HepG2 (cell line): ENCODE data around the gene DTWD2. TPM values are rescaled to one million over a fixed set of nuclear protein-coding genes. Genes with fewer than 3 reads are reported as not detected.
A peak's percentile ranks its signal among the peaks of the same experiment; 100 is the strongest.

ENCODE experiments used
- GTF2F1 ChIP-seq: fragments of 150-350 bp; IDR thresholded peaks from 2 replicates; pipeline ENCODE4 v1.6.1; 2014; ENCODE audit warnings: low read length
- KAT7 ChIP-seq: IDR thresholded peaks from 2 replicates; pipeline ENCODE4 v1.6.1; 2018; ENCODE audit warnings: borderline replicate concordance, missing compliant biosample characterization
- KLF9 ChIP-seq: IDR thresholded peaks from 2 replicates; pipeline ENCODE4 v1.6.1; 2016; ENCODE audit warnings: low read depth
- MIER3 ChIP-seq: IDR thresholded peaks from 2 replicates; pipeline ENCODE4 v1.6.1; 2016; ENCODE audit warnings: missing compliant biosample characterization, borderline replicate concordance
- NCOA5 ChIP-seq: sonication (generic); formaldehyde crosslinking; IDR thresholded peaks from 2 replicates; pipeline ENCODE4 v1.4.0; 2020; ENCODE audit warnings: missing genetic modification reagents
- RARG ChIP-seq: sonication (generic); formaldehyde crosslinking; IDR thresholded peaks from 2 replicates; pipeline ENCODE4 v1.4.0; 2020; ENCODE audit warnings: low read depth, mild to moderate bottlenecking, missing genetic modification reagents
- SP5 ChIP-seq: IDR thresholded peaks from 2 replicates; pipeline ENCODE4 v1.6.1; 2016; ENCODE audit warnings: low read depth, borderline replicate concordance
- TBL1XR1 ChIP-seq: fragments of 150-350 bp; IDR thresholded peaks from 2 replicates; pipeline ENCODE4 v1.6.1; 2014; ENCODE audit warnings: borderline replicate concordance, low read length; ENCODE audit not compliant: partially characterized antibody
- YEATS2 ChIP-seq: sonication (generic); formaldehyde crosslinking; IDR thresholded peaks from 2 replicates; pipeline ENCODE4 v1.4.0; 2020; ENCODE audit warnings: missing genetic modification reagents, borderline replicate concordance
- ZBTB3 ChIP-seq: sonication (generic); formaldehyde crosslinking; IDR thresholded peaks from 2 replicates; pipeline ENCODE4 v1.4.0; 2020; ENCODE audit warnings: low read depth, mild to moderate bottlenecking, moderate library complexity, missing genetic modification reagents, borderline replicate concordance
- ZC3H4 ChIP-seq: sonication (generic); formaldehyde crosslinking; IDR thresholded peaks from 2 replicates; pipeline ENCODE4 v1.4.0; 2020; ENCODE audit warnings: missing genetic modification reagents, borderline replicate concordance
- ZFP41 ChIP-seq: sonication (generic); formaldehyde crosslinking; IDR thresholded peaks from 2 replicates; pipeline ENCODE4 v1.4.0; 2020; ENCODE audit warnings: mild to moderate bottlenecking, missing genetic modification reagents, borderline replicate concordance
- ZNF570 ChIP-seq: sonication (generic); formaldehyde crosslinking; IDR thresholded peaks from 2 replicates; pipeline ENCODE4 v1.4.0; 2020; ENCODE audit warnings: mild to moderate bottlenecking, missing genetic modification reagents, borderline replicate concordance
- ZZZ3 ChIP-seq: sonication (generic); formaldehyde crosslinking; IDR thresholded peaks from 2 replicates; pipeline ENCODE4 v1.4.0; 2020; ENCODE audit warnings: missing genetic modification reagents, mild to moderate bottlenecking, borderline replicate concordance
- polyA plus RNA-seq, 8 experiments: library from polyadenylated mRNA; depleted of rRNA in 3 of 8; stranded (reverse) in 7 of 8; unstranded in 1 of 8; fragments of >200 nt; fragmentation: Illumina TruSeq in 4 of 8; extraction: Trizol in 4 of 8; gene quantifications; 2 replicates each; pipeline versions ENCODE4 v1.2.1 to v1.2.3, GENCODE V29; 2011 to 2016; ENCODE audit warnings: low read depth in 4 of 8, missing spikeins in 1 of 8, mixed read lengths in 1 of 8; ENCODE audit not compliant: insufficient read depth in 1 of 8
- total RNA-seq, 5 experiments: library from RNA; depleted of rRNA; stranded (reverse); fragments of >200 nt; fragmentation: Illumina TruSeq; extraction: Trizol; gene quantifications; 2 replicates each; pipeline ENCODE4 v1.2.3, GENCODE V29; 2016; ENCODE audit warnings: low read depth in 1 of 5
- TF ChIP-seq, protein P1 (sequence below): sonication (generic); formaldehyde crosslinking; conservative IDR thresholded peaks from 2 replicates; pipeline ENCODE4 v1.8.0; 2022; ENCODE audit warnings: mild to moderate bottlenecking, moderate library complexity, missing genetic modification reagents
- TF ChIP-seq, protein P2 (sequence below): sonication (generic); formaldehyde crosslinking; IDR thresholded peaks from 2 replicates; pipeline ENCODE4 v1.9.0; 2021; ENCODE audit warnings: missing genetic modification reagents, mild to moderate bottlenecking, borderline replicate concordance
- TF ChIP-seq, protein P3 (sequence below): sonication (generic); formaldehyde crosslinking; IDR thresholded peaks from 2 replicates; pipeline ENCODE4 v1.9.0; 2021; ENCODE audit warnings: mild to moderate bottlenecking, missing genetic modification reagents
- TF ChIP-seq, protein P4 (sequence below): IDR thresholded peaks from 2 replicates; pipeline ENCODE4 v1.6.1; 2016; ENCODE audit warnings: missing genetic modification reagents, missing compliant biosample characterization

DTWD2 gene
- total and polyA plus RNA-seq, 2 of the 13 experiments (the other 11 are each of a cell fraction or from before 2014, with no cell fraction given): 1.6 to 6.0 TPM

DNA sequence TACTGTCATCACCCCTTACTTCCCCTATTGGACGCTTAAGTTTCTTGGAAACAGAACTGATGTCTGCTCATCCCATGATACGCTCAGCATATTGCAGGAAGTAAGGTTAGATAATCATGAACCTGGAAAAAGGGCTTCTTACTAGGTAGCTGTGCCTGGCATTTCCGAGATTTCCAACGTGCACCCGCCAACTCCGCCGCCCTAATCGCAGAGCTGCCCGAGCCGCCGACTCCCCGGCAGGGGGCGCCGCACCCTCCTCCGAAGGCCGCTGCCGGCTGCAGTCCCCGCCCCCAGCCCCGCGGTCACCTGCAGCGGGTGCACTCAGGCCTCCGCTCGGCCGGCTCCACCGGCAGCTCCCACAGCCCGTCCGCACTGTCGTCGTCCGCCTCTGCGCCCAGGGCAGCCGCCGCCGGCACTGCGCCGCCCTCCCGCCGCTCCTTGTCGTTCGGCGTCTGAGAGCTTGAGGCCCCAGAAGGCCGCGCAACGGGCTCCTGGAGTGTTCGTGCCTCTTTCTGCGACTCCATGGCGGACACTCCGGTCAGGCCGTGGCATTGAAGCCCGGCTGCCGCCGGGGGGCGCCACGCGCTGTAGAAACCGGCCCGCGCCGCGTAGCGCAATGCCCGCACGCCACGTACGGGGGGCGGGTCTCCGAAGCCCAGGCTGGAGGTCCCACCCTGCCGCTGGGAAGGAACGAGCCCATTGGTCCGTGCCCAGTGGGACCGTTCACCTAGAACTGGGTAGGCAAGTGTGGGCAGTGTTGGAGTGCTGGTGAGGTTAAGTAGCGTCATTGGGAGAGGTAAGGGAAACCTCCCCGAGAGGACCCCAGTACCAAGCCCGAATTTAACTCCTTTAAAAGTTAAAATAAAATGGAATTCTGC is at the start of gene DTWD2 (continued):
- TF ChIP-seq, protein P1, sequence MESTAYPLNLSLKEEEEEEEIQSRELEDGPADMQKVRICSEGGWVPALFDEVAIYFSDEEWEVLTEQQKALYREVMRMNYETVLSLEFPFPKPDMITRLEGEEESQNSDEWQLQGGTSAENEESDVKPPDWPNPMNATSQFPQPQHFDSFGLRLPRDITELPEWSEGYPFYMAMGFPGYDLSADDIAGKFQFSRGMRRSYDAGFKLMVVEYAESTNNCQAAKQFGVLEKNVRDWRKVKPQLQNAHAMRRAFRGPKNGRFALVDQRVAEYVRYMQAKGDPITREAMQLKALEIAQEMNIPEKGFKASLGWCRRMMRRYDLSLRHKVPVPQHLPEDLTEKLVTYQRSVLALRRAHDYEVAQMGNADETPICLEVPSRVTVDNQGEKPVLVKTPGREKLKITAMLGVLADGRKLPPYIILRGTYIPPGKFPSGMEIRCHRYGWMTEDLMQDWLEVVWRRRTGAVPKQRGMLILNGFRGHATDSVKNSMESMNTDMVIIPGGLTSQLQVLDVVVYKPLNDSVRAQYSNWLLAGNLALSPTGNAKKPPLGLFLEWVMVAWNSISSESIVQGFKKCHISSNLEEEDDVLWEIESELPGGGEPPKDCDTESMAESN: peak; percentile 66
- TF ChIP-seq ZZZ3 (CRISPR knock-in tag) (peak; percentile 77; the same call in 1 of the 2 replicates), MIER3 (0 out of 2 replicates have a peak, but pooled peaks have one; percentile 21), KAT7 (peak; percentile 70; the same call in 1 of the 2 replicates), ZC3H4 (no peak), SP5 (CRISPR knock-in tag) (no peak), YEATS2 (CRISPR knock-in tag) (peak; percentile 79; the same call in 1 of the 2 replicates), TBL1XR1 (peak; percentile 8), GTF2F1 (no peak), RARG (CRISPR knock-in tag) (no peak), KLF9 (CRISPR knock-in tag) (peak; percentile 44; the same call in 1 of the 2 replicates), NCOA5 (no peak), ZNF570 (no peak), ZBTB3 (CRISPR knock-in tag) (0 out of 2 replicates have a peak, but pooled peaks have one; percentile 54), ZFP41 (CRISPR knock-in tag) (0 out of 2 replicates have a peak, but pooled peaks have one; percentile 34)
- TF ChIP-seq, protein P2, sequence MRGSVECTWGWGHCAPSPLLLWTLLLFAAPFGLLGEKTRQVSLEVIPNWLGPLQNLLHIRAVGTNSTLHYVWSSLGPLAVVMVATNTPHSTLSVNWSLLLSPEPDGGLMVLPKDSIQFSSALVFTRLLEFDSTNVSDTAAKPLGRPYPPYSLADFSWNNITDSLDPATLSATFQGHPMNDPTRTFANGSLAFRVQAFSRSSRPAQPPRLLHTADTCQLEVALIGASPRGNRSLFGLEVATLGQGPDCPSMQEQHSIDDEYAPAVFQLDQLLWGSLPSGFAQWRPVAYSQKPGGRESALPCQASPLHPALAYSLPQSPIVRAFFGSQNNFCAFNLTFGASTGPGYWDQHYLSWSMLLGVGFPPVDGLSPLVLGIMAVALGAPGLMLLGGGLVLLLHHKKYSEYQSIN (CRISPR knock-in tag): no peak
- TF ChIP-seq, protein P3, sequence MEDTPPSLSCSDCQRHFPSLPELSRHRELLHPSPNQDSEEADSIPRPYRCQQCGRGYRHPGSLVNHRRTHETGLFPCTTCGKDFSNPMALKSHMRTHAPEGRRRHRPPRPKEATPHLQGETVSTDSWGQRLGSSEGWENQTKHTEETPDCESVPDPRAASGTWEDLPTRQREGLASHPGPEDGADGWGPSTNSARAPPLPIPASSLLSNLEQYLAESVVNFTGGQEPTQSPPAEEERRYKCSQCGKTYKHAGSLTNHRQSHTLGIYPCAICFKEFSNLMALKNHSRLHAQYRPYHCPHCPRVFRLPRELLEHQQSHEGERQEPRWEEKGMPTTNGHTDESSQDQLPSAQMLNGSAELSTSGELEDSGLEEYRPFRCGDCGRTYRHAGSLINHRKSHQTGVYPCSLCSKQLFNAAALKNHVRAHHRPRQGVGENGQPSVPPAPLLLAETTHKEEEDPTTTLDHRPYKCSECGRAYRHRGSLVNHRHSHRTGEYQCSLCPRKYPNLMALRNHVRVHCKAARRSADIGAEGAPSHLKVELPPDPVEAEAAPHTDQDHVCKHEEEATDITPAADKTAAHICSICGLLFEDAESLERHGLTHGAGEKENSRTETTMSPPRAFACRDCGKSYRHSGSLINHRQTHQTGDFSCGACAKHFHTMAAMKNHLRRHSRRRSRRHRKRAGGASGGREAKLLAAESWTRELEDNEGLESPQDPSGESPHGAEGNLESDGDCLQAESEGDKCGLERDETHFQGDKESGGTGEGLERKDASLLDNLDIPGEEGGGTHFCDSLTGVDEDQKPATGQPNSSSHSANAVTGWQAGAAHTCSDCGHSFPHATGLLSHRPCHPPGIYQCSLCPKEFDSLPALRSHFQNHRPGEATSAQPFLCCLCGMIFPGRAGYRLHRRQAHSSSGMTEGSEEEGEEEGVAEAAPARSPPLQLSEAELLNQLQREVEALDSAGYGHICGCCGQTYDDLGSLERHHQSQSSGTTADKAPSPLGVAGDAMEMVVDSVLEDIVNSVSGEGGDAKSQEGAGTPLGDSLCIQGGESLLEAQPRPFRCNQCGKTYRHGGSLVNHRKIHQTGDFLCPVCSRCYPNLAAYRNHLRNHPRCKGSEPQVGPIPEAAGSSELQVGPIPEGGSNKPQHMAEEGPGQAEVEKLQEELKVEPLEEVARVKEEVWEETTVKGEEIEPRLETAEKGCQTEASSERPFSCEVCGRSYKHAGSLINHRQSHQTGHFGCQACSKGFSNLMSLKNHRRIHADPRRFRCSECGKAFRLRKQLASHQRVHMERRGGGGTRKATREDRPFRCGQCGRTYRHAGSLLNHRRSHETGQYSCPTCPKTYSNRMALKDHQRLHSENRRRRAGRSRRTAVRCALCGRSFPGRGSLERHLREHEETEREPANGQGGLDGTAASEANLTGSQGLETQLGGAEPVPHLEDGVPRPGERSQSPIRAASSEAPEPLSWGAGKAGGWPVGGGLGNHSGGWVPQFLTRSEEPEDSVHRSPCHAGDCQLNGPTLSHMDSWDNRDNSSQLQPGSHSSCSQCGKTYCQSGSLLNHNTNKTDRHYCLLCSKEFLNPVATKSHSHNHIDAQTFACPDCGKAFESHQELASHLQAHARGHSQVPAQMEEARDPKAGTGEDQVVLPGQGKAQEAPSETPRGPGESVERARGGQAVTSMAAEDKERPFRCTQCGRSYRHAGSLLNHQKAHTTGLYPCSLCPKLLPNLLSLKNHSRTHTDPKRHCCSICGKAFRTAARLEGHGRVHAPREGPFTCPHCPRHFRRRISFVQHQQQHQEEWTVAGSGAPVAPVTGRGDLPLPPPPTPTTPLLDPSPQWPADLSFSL (CRISPR knock-in tag): no peak
- TF ChIP-seq, protein P4, sequence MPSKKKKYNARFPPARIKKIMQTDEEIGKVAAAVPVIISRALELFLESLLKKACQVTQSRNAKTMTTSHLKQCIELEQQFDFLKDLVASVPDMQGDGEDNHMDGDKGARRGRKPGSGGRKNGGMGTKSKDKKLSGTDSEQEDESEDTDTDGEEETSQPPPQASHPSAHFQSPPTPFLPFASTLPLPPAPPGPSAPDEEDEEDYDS (CRISPR knock-in tag): peak; percentile 86
